Activated CD4-positive, alpha-beta T cell treated with anti-CD3 and anti-CD28 coated beads for 36 hours (primary cell): ENCODE data around the gene PRELID1. TPM values are rescaled to one million over a fixed set of nuclear protein-coding genes. Genes with fewer than 3 reads are reported as not detected.
A peak's percentile ranks its signal among the peaks of the same experiment; 100 is the strongest.
"Not testable (repeated sequence)": the region's sequence is repeated elsewhere in the genome, so short reads cannot be mapped to it uniquely, and the experiment has no call there.

Experiments used
- ATAC-seq: fragments of 200-7000 bp; cut with Tn5 transposase; one replicate; pipeline ENCODE4 v1.10.0; 2021; ENCODE audit warnings: mild to moderate bottlenecking, moderate library complexity
- CTCF ChIA-PET: fragments of 350-600 bp; sonication (Branson Sonifier 250); formaldehyde crosslinking; loops from one replicate; lab custom pipeline; 2021; ENCODE audit warnings: antibody characterized with exemption; lab: Charles Lee
- POLR2A ChIA-PET: fragments of 350-600 bp; sonication (Branson Sonifier 250); formaldehyde crosslinking; loops from one replicate; lab custom pipeline; 2021; ENCODE audit warnings: antibody characterized with exemption, inconsistent platforms; lab: Charles Lee
- DNase-seq: peaks from one replicate; pipeline ENCODE4 v3.0.0-alpha.2; 2020
- H3K27ac Mint-ChIP-seq: one replicate; pipeline ENCODE4 v1.8.0; 2021; ENCODE audit warnings: mixed read lengths
- H3K27me3 Mint-ChIP-seq: one replicate; pipeline ENCODE4 v1.8.0; 2021; ENCODE audit warnings: mixed read lengths
- H3K36me3 Mint-ChIP-seq: one replicate; pipeline ENCODE4 v1.8.0; 2021; ENCODE audit warnings: low read depth, mixed read lengths
- H3K4me1 Mint-ChIP-seq: one replicate; pipeline ENCODE4 v1.8.0; 2021; ENCODE audit warnings: mixed read lengths
- H3K4me3 Mint-ChIP-seq: one replicate; pipeline ENCODE4 v1.8.0; 2021; ENCODE audit warnings: mild to moderate bottlenecking, moderate library complexity, mixed read lengths
- H3K9me3 Mint-ChIP-seq: one replicate; pipeline ENCODE4 v1.8.0; 2021; ENCODE audit warnings: low read depth, mixed read lengths
- intact Hi-C, 2 experiments: fragments of 100-400 bp; cut with DNase I in 1 of 2; cut with micrococcal nuclease in 1 of 2; formaldehyde crosslinking; loops; one replicate each; pipeline versions ENCODE4 v1.14.2 to v1.15.1; 2022 to 2024; cut with DNase I, micrococcal nuclease
- total RNA-seq, 2 experiments: library from RNA; stranded (reverse); gene quantifications; one replicate each; pipeline ENCODE4 v1.2.3, GENCODE V29; 2021

The PRELID1 gene
- total RNA-seq, result 100 to 1,000 TPM; 266 to 362 TPM

- intact Hi-C loops, result loop anchor here (1.0 to 10.0 kb wide), 11 partner anchors 9 to 901 kb away; partner anchors contain the start of genes NSD1 (in 2 of the 2), GRK6 (in 1 of the 2), HNRNPAB (in 1 of the 2) and LMAN2 (in 1 of the 2)
These were observed at the start of gene PRELID1, which contains the start of gene RAB24 for GRCh38 chr5:177303121-177303924. Gene PRELID1 (plus strand): TSS chr5:177303799. CDS start chr5:177303986, 187 bp downstream. Gene RAB24 (minus strand): TSS chr5:177303719. CDS start chr5:177303288, 431 bp downstream.

GRCh38 chr5:177256296-177256695 lies 47.3 kb upstream of the PRELID1 start:
- no peak overlapping the region for H3K4me3 Mint-ChIP-seq
- DNase-seq, result no peak
- POLR2A ChIA-PET, result no interaction called here
- peaks cover 34% of the 10 kb centered on the region for H3K36me3 Mint-ChIP-seq
- H3K4me1 Mint-ChIP-seq, result peaks cover 2% of the 10 kb centered on the region
- no peaks in the 10 kb centered on the region for H3K9me3 Mint-ChIP-seq
- ATAC-seq, result no peak
- no peak overlapping the region for H3K27ac Mint-ChIP-seq
- no peaks in the 10 kb centered on the region for H3K27me3 Mint-ChIP-seq
- CTCF ChIA-PET, result interaction anchor here (1.3 kb wide), 1 partner anchor 14 kb away, joined by 4 read pairs; no protein-coding TSS in a partner anchor
- intact Hi-C loops, result loop anchor here in 1 of 2 experiments (2.0 kb wide), 1 partner anchor 13 kb away; no protein-coding TSS in a partner anchor

More at GRCh38 chr5:177303121-177303924, at the start of gene PRELID1, which contains the start of gene RAB24:
- Mint-ChIP-seq H3K36me3 (peaks cover 39% of the 10 kb centered on the region), H3K4me1 (peaks cover 59% of the 10 kb centered on the region), H3K27ac (peak within 1 kb of the TSS; percentile 90), H3K4me3 (peak within 1 kb of the TSS; percentile 93), H3K27me3 (no peaks in the 10 kb centered on the region), H3K9me3 (no peaks in the 10 kb centered on the region)
- ATAC-seq, result peak; percentile 69
- peak; percentile 95 for DNase-seq
- CTCF ChIA-PET, result interaction anchor here (0.5 to 1.5 kb wide), 6 partner anchors 10 to 194 kb away, joined by 3 to 5 read pairs (median 3); partner anchors contain the start of genes LMAN2 and PDLIM7
- POLR2A ChIA-PET, result interaction anchor here (0.9 kb wide), 1 partner anchor 66 kb away, joined by 3 read pairs; no protein-coding TSS in a partner anchor

GRCh38 chr5:177258711-177259110 lies 44.9 kb upstream of the PRELID1 start:
- H3K4me1 Mint-ChIP-seq, ATAC-seq, intact Hi-C loops, H3K4me3 Mint-ChIP-seq, CTCF ChIA-PET, DNase-seq, H3K9me3 Mint-ChIP-seq, H3K27me3 Mint-ChIP-seq, POLR2A ChIA-PET, H3K27ac Mint-ChIP-seq: not testable (repeated sequence)
- peaks cover 38% of the 10 kb centered on the region for H3K36me3 Mint-ChIP-seq

- peaks cover 45% of the 10 kb centered on the region for H3K36me3 Mint-ChIP-seq
- H3K4me3 Mint-ChIP-seq, result no peak overlapping the region
- ATAC-seq (no peak), DNase-seq (no peak)
- CTCF ChIA-PET, result no interaction called here
- POLR2A ChIA-PET, result no interaction called here
- no peaks in the 10 kb centered on the region for H3K9me3 Mint-ChIP-seq
- H3K4me1 Mint-ChIP-seq, result peaks cover 5% of the 10 kb centered on the region
- no peak overlapping the region for H3K27ac Mint-ChIP-seq
- H3K27me3 Mint-ChIP-seq, result no peaks in the 10 kb centered on the region
- intact Hi-C loops, result no loop called here
These were observed 42.6 kb upstream of the PRELID1 start for GRCh38 chr5:177260961-177261360.

- no peak overlapping the region for H3K4me3 Mint-ChIP-seq
- H3K27ac Mint-ChIP-seq, result peak overlapping the region; percentile 37
- CTCF ChIA-PET, result no interaction called here
- H3K36me3 Mint-ChIP-seq, result peaks cover 48% of the 10 kb centered on the region
- no peak for DNase-seq
- peaks cover 5% of the 10 kb centered on the region for H3K4me1 Mint-ChIP-seq
- no peak for ATAC-seq
- H3K27me3 Mint-ChIP-seq, result no peaks in the 10 kb centered on the region
- POLR2A ChIA-PET, result no interaction called here
- intact Hi-C loops, result no loop called here
- no peaks in the 10 kb centered on the region for H3K9me3 Mint-ChIP-seq
These were observed 42.1 kb upstream of the PRELID1 start for GRCh38 chr5:177261510-177261909.

- H3K27ac Mint-ChIP-seq, result peak overlapping the region; percentile 37
- POLR2A ChIA-PET, result no interaction called here
These were observed 39.4 kb upstream of the PRELID1 start for GRCh38 chr5:177264178-177264577.

GRCh38 chr5:177265395-177265794 lies 38.2 kb upstream of the PRELID1 start:
- no peaks in the 10 kb centered on the region for H3K27me3 Mint-ChIP-seq
- H3K9me3 Mint-ChIP-seq, result no peaks in the 10 kb centered on the region
- intact Hi-C loops, result no loop called here

More at GRCh38 chr5:177264178-177264577, 39.4 kb upstream of the PRELID1 start:
- ATAC-seq (peak; percentile 70), DNase-seq (no peak)
- Mint-ChIP-seq H3K27me3 (no peaks in the 10 kb centered on the region), H3K4me1 (peaks cover 5% of the 10 kb centered on the region), H3K4me3 (no peak overlapping the region), H3K36me3 (peaks cover 42% of the 10 kb centered on the region), H3K9me3 (no peaks in the 10 kb centered on the region)
- CTCF ChIA-PET, result interaction anchor here (0.9 to 2.1 kb wide), 6 partner anchors 9 to 177 kb away, joined by 3 to 5 read pairs (median 4); partner anchors contain the start of gene FGFR4
- intact Hi-C loops, result no loop called here

GRCh38 chr5:177269232-177269895 lies 34.2 kb upstream of the PRELID1 start:
- no peaks in the 10 kb centered on the region for H3K9me3 Mint-ChIP-seq
- H3K27me3 Mint-ChIP-seq, result no peaks in the 10 kb centered on the region
- ChIA-PET CTCF (interaction anchor here (1.1 kb wide), 1 partner anchor 157 kb away, joined by 3 read pairs; no protein-coding TSS in a partner anchor), POLR2A (no interaction called here)
- H3K27ac Mint-ChIP-seq, result no peak overlapping the region
- H3K4me3 Mint-ChIP-seq, result no peak overlapping the region
- peaks cover 2% of the 10 kb centered on the region for H3K4me1 Mint-ChIP-seq
- ATAC-seq (no peak), DNase-seq (no peak)
- intact Hi-C loops, result no loop called here
- H3K36me3 Mint-ChIP-seq, result peaks cover 27% of the 10 kb centered on the region

More at GRCh38 chr5:177265395-177265794, 38.2 kb upstream of the PRELID1 start:
- no peak overlapping the region for H3K27ac Mint-ChIP-seq
- DNase-seq (no peak), ATAC-seq (no peak)
- peaks cover 5% of the 10 kb centered on the region for H3K4me1 Mint-ChIP-seq
- peaks cover 38% of the 10 kb centered on the region for H3K36me3 Mint-ChIP-seq
- ChIA-PET CTCF (interaction anchor here (1.0 kb wide), 1 partner anchor 10 kb away, joined by 3 read pairs; no protein-coding TSS in a partner anchor), POLR2A (no interaction called here)
- H3K4me3 Mint-ChIP-seq, result no peak overlapping the region

- Mint-ChIP-seq H3K9me3 (no peaks in the 10 kb centered on the region), H3K4me1 (no peaks in the 10 kb centered on the region), H3K4me3 (no peak overlapping the region), H3K27me3 (no peaks in the 10 kb centered on the region), H3K36me3 (peaks cover 27% of the 10 kb centered on the region), H3K27ac (no peak overlapping the region)
- DNase-seq (no peak), ATAC-seq (no peak)
- intact Hi-C loops, result loop anchor here in 1 of 2 experiments (10.0 kb wide), 1 partner anchor 155 kb away; no protein-coding TSS in a partner anchor
- CTCF ChIA-PET, result interaction anchor here (1.1 to 1.2 kb wide), 2 partner anchors 14 to 158 kb away, joined by 3 to 4 read pairs; no protein-coding TSS in a partner anchor
- POLR2A ChIA-PET, result no interaction called here
These were observed 33.6 kb upstream of the PRELID1 start for GRCh38 chr5:177269976-177270375.

GRCh38 chr5:177270653-177271052 lies 32.9 kb upstream of the PRELID1 start:
- no peak for ATAC-seq
- Mint-ChIP-seq H3K9me3 (no peaks in the 10 kb centered on the region), H3K27ac (no peak overlapping the region), H3K4me3 (no peak overlapping the region), H3K36me3 (peaks cover 30% of the 10 kb centered on the region), H3K4me1 (no peaks in the 10 kb centered on the region), H3K27me3 (no peaks in the 10 kb centered on the region)
- DNase-seq, result no peak
- ChIA-PET CTCF (interaction anchor here (0.9 to 1.2 kb wide), 2 partner anchors 15 to 157 kb away, joined by 3 to 4 read pairs; no protein-coding TSS in a partner anchor), POLR2A (no interaction called here)
- intact Hi-C loops, result loop anchor here in 1 of 2 experiments (10.0 kb wide), 1 partner anchor 156 kb away; no protein-coding TSS in a partner anchor
